T-helper 1 cell treated with Interleukin-12 subunit alpha and Interleukin-12 subunit beta and Interleukin-4 antibody, amounts not matched to agents 30 ng/mL and 1 ng/mL, for 36 hours (primary cell): ENCODE measurements around the gene PCDHA1. TPM values are rescaled to one million over a fixed set of nuclear protein-coding genes. Genes with fewer than 3 reads are reported as not detected.

Experiments used
- intact Hi-C: fragments of 100-400 bp; cut with micrococcal nuclease; formaldehyde crosslinking; loops from one replicate; pipeline ENCODE4 v1.15.1; 2024
- total RNA-seq: library from RNA; stranded (reverse); gene quantifications from 2 replicates; pipeline ENCODE4 v1.2.3, GENCODE V29; 2022

PCDHA1 gene
- total RNA-seq, 1 donor from 2014 or later, result not detected

DNA sequence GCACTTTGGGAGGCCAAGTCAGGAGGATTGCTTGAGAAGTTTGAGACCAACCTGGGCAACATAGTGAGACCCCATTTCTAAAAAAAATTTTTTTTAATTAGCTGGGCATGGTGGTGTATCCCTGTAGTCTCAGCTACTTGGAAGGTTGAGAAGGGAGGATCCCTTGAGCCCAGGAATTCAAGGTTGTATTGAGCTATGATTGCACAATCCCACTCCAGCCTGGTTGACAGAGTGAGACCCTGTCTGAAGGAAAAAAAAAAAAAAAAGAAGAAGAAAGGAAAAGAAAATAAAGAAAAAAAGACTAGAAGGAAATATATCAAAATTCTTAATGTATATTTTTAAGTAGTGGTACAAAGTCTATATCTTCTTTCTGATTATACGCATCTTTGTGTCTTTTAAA lies 236.4 kb downstream of the PCDHA1 start:
- intact Hi-C loops, result no loop called here

DNA sequence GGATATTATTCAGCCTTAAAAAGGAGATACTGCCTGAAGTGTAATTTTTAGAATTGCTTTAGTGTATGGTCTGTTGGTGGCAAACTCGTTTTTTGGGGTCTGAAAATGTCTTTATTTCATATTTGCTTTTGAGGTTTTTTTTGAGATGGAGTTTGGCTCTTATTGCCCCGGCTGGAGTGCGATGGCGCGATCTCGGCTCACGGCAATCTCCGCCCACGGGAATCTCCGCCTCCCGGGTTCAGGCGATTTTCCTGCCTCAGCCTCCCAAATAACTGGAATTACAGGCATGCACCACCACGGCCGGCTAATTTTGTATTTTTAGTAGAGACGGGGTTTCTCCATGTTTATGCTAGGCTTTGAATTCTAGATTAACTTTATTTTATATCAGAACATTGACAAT lies 245.1 kb downstream of the PCDHA1 start:
- intact Hi-C loops, result no loop called here

DNA sequence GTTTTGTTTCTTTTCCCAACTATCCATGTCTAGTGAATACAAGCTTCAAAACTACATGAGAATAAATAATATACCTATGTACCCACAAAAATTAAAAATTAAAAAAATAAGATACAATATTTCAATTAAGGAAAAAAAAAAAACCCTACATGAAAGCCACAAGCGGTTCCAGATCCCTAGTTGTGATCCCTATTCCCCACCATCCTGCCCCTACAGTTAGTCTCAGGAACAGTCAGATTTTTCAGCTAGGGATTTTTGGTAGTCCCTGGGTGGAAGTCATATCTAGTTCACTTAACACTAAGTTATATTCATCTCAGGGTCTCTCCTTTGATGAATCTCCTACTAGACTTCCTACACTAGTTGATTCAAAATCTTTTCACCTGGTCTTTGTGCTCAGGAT lies 246.7 kb downstream of the PCDHA1 start:
- intact Hi-C loops, result no loop called here

DNA sequence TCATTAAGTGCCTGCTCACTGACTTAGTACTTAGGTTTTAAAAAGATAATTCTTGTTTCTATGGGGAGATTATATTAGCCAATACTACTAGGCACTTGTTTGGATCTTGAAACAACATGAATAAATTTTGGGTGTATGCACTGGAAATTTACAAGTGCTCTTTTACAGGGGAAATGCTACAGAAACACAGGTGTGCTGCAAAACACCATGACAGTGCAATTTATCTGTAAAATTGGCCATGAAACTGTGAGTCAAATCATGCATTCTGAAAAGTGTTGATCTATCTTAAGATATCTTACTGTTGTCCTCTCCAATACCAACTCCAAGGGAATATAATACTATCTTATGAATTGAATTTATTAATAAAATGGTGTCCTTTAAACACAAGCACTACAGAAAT lies 253.1 kb downstream of the PCDHA1 start:
- intact Hi-C loops, result no loop called here

DNA sequence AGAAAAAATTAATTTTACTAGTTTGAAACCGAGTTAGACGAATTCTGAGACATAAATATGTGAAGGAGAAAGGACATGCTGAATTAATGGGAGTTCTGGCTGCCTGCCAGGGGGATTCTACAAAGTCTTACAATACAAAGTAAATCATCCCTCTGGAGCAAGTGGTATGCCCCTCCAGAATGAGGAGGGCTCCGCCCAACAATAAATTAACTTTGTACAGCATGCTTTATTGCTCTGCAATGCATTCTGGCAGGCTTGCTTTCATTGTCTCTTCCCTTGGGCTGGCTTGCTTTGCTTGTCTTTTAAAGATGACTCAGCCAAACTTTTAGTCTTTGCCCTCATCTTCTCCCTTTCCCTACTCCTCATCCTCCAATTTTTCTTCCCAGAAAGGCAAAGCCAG lies 253.6 kb downstream of the PCDHA1 start:
- intact Hi-C loops, result no loop called here

DNA sequence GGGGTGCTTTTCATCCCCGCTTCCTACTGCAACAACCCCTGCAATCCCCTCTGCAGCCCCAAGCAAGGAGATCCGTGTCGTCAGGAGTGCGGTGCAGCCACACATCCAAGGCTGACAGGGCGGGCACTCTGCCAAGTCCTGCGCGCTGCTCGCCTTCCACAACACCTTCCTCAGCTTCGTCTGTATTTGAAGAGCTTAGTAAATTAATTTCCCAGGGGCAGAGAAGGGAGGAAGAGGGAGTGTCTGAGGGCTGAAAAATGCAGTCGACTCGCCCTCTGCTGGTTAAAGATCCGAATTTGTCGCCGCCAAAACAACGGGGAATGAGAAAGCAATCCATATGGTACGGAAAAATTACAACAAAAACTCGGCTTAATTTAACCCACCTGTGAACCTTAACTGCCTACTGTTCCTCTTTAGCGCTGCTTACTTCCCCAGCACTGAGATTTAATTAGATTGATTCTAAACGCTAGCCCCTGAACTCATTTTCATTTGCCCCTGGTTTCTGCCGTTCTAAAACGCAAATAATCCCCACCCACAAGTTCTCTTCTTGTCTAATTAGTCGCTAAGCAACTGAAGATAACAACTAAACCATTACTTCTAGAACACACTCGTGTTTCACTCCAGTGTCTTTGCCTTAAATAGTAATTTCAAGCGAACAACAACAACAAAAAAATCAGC lies 254.3 kb downstream of the PCDHA1 start:
- intact Hi-C loops, result loop anchor here (10.0 kb wide), 1 partner anchor 665 kb away; no protein-coding TSS in a partner anchor

DNA sequence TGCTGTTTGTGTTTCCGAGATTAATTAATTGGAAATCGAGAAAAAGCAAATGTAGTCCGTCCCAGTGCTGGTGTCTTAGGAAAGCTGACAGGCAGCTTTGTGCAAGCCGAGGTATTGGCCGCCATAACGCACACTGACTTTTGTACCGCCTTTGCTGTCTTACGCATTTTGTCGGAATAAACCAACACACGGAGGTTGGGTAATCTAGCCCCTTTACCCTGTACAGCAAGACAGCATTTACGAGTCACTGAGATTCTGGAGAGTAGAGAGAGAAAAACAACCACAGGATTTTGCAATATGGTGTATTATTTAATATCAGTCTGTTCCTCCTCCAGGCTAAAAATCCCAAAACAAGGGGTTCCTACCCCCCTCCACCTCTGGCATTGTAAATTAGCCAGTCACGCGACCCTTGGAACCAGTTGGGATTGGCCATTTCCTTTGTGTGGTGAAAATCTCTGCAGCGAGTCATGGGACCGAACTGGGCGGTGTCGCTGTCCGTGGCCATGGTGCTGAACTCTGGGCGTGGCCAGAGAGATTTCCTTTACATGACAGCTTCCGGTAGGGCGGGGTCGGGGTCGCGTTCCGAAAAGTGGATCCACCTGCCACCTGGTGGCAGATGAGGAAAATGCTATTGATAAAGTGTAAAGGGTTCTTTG lies 255.0 kb downstream of the PCDHA1 start:
- intact Hi-C loops, result loop anchor here (1.0 to 10.0 kb wide), 2 partner anchors 315 to 666 kb away; no protein-coding TSS in a partner anchor

DNA sequence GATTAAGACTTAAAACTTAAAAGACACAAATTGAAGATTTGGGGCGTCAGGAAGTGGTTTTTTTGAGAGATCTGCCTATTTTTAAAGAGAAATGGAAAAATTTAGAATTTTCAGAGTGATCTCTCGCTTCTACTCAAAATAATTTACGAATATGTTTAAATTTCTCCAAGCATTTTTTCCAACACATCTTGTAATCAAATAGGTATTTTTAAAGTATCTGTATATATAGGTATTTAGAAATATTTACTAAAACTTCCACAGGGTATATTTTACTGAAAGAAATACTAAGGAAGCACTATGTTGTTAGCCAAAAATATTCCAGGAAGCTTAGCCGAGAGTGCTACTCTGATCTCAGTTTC lies 255.5 kb downstream of the PCDHA1 start:
- intact Hi-C loops, result loop anchor here (1.0 to 10.0 kb wide), 2 partner anchors 315 to 667 kb away; no protein-coding TSS in a partner anchor

DNA sequence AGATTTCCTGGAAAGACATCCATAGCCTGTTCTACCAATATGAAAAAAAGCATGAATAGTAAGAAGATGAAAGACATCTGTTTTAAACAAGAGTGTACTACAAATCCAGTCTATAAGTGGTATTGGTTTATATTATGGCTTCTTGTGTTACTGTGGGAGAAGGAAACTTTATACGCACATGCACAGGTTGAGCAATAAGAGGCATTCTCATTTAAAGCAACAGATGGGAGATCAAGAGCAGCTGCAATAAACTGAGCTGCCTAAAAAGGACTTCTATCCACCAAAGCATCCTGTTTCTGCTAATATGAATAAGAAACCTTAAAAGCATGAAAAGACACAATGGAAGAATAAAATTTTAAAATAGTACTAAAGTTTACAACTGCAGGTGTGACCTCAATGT lies 256.6 kb downstream of the PCDHA1 start:
- intact Hi-C loops, result loop anchor here (10.0 kb wide), 1 partner anchor 668 kb away; no protein-coding TSS in a partner anchor

DNA sequence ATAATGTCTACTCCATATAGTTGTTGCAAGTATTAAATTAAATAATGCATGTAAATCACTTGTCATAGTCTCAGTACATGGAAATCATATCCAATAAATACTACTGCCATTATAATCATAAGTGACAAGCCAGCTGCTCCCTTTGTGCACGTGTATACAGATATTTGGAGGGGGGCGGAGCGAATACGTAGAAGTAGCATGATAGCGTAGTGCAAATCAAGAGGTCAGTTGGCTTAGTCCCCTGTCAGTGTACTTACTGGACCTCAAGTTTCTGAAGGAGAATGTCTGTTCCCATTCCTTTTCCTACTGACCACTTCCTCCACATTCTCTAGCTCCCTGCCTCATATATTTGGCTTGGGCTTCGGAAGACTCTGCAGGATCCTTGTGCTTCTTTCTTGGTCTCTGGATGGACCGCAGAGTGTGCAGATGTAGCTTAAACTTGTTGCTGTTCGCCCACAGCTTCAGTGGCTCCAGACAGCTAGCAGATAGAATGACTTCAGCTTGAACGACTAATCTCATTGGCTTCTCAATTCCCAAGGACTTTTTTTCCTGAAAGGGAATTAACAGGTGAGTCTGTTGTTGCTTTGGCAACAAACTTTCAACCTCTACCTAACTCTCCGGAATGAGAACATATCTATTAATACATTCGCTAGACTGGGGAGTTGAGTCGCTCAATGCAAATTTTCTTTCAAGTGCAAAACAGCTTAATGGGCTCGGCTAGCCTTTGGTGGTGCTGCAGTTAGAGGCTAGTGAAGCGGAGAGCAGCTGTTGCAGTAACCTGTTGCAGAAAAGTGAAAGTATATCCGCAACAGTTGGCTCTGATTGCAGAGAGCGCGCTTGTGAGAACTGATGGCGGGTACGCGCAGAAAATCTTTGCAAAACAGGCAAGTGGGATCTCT lies 264.9 kb downstream of the PCDHA1 start, which contains the start of gene PCDHB1:
Gene PCDHB1 (plus strand): TSS at position 753 of the 899 bp plus-strand sequence. CDS start 97 bp downstream, at position 850.
- intact Hi-C loops, result no loop called here

DNA sequence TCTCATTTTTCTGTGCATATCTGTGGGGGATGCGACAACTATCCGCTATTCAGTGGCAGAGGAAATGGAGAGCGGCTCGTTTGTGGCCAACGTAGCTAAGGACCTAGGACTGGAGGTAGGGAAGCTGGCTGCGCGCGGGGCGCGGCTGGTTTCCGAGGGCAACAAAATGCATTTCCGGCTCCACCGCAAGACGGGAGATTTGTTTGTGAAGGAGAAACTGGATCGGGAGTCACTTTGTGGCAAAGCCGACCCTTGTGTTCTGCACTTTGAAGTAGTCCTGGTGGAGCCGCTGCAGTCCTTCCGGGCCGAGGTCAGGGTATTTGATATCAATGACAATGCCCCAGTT lies 265.6 kb downstream of the PCDHA1 start:
- intact Hi-C loops, result no loop called here

Other genes with a start within 250 kb of the PCDHA1 start
- gene EIF4EBP3, start 238.5 kb upstream of the PCDHA1 start, total RNA-seq, result 9.4 and 10.3 TPM in 2 replicates
- gene SRA1, start 228.7 kb upstream of the PCDHA1 start, total RNA-seq, result 45.2 and 47.9 TPM in 2 replicates
- 26.5 and 28.4 TPM in 2 replicates for gene APBB3, start 221.5 kb upstream of the PCDHA1 start, total RNA-seq
- gene SLC35A4, start 221.3 kb upstream of the PCDHA1 start, total RNA-seq, result 87.0 and 96.5 TPM in 2 replicates
- gene CD14, start 153.0 kb upstream of the PCDHA1 start, total RNA-seq, result 0.51 and 0.56 TPM in 2 replicates
- 25.6 and 28.6 TPM in 2 replicates for gene TMCO6, start 146.7 kb upstream of the PCDHA1 start, total RNA-seq
- 67.9 and 72.9 TPM in 2 replicates for gene NDUFA2, start 138.5 kb upstream of the PCDHA1 start, total RNA-seq
- gene IK, start 138.3 kb upstream of the PCDHA1 start, total RNA-seq, result 117 and 120 TPM in 2 replicates
- 33.0 and 35.7 TPM in 2 replicates for gene WDR55, start 121.2 kb upstream of the PCDHA1 start, total RNA-seq
- gene DND1, start 112.6 kb upstream of the PCDHA1 start, total RNA-seq, result 3.9 and 4.5 TPM in 2 replicates
- gene HARS1, start 94.8 kb upstream of the PCDHA1 start, total RNA-seq, result 92.9 and 96.9 TPM in 2 replicates
- 32.0 and 34.6 TPM in 2 replicates for gene HARS2, start 94.7 kb upstream of the PCDHA1 start, total RNA-seq
- 62.0 and 63.3 TPM in 2 replicates for gene ZMAT2, start 85.7 kb upstream of the PCDHA1 start, total RNA-seq
- not detected in 2 replicates for gene PCDHA2, start 8.7 kb downstream of the PCDHA1 start, total RNA-seq
- gene PCDHA3, start 14.9 kb downstream of the PCDHA1 start, total RNA-seq, result not detected in 2 replicates
- not detected in 2 replicates for gene PCDHA4, start 20.9 kb downstream of the PCDHA1 start, total RNA-seq
- gene PCDHA5, start 35.5 kb downstream of the PCDHA1 start, total RNA-seq, result not detected in 2 replicates
- not detected in 2 replicates for gene PCDHA6, start 41.8 kb downstream of the PCDHA1 start, total RNA-seq
- gene PCDHA7, start 48.1 kb downstream of the PCDHA1 start, total RNA-seq, result not detected in 2 replicates
- gene PCDHA8, start 55.0 kb downstream of the PCDHA1 start, total RNA-seq, result not detected in 2 replicates
- not detected in 2 replicates for gene PCDHA9, start 62.2 kb downstream of the PCDHA1 start, total RNA-seq
- not detected in 2 replicates for gene PCDHA10, start 69.8 kb downstream of the PCDHA1 start, total RNA-seq
- not detected in 2 replicates for gene PCDHA11, start 82.8 kb downstream of the PCDHA1 start, total RNA-seq
- gene PCDHA12, start 89.2 kb downstream of the PCDHA1 start, total RNA-seq, result not detected in 2 replicates
- not detected in 2 replicates for gene PCDHA13, start 96.0 kb downstream of the PCDHA1 start, total RNA-seq
- not detected in 2 replicates for gene PCDHAC1, start 140.2 kb downstream of the PCDHA1 start, total RNA-seq
- not detected in 2 replicates for gene PCDHAC2, start 180.3 kb downstream of the PCDHA1 start, total RNA-seq